ENCODE data around the gene FADS1.

- TF ChIP-seq CTCF (IDR thresholded peaks at IDR 0.05) (no peak), POLR2A (IDR thresholded peaks at IDR 0.05) (no peak), EP300 (IDR thresholded peaks at IDR 0.05) (no peak), POLR2AphosphoS5 (IDR thresholded peaks at IDR 0.05) (no peak)
Observed at GRCh38 chr11:61847914-61848581, 31.2 kb upstream of the FADS1 start.
